Measurements from ENCODE around the gene NMT1.

DNA sequence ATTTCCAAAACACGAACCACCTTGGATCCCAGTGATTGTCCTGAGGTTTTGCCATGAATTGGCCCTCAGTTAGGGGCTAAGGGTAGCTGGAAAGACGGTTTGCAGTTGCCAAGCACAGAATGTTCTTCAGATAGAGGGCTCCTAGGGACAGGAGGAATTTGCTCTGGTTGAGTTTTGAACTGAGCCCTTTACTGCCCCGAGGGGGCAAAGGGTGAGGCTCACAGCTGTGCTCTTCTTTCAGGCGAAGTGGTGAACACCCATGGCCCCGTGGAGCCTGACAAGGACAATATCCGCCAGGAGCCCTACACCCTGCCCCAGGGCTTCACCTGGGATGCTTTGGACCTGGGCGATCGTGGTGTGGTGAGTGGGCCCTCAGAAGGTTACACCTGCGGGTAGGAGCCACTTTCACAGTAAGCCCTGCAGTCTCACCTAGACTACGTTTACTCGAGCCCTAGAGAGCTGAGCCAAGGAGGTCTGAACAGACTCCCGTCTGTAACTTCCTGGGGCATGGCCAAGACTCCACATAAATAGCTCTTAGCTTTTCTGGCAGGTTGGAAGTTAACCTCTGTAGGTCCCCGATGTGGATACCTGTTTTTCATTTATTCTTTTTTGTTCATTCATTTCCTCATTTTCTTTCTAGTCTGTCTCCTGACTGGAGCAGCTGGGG, 32.5 kb downstream of the NMT1 start:
- TF ChIP-seq, protein P1, sequence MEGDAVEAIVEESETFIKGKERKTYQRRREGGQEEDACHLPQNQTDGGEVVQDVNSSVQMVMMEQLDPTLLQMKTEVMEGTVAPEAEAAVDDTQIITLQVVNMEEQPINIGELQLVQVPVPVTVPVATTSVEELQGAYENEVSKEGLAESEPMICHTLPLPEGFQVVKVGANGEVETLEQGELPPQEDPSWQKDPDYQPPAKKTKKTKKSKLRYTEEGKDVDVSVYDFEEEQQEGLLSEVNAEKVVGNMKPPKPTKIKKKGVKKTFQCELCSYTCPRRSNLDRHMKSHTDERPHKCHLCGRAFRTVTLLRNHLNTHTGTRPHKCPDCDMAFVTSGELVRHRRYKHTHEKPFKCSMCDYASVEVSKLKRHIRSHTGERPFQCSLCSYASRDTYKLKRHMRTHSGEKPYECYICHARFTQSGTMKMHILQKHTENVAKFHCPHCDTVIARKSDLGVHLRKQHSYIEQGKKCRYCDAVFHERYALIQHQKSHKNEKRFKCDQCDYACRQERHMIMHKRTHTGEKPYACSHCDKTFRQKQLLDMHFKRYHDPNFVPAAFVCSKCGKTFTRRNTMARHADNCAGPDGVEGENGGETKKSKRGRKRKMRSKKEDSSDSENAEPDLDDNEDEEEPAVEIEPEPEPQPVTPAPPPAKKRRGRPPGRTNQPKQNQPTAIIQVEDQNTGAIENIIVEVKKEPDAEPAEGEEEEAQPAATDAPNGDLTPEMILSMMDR (IDR thresholded peaks at IDR 0.05) = no peak
- TF ChIP-seq EP300 (IDR thresholded peaks at IDR 0.05) = no peak
